ENCODE measurements around the gene NOL3.

GRCh38 chr16:67166110-67166547 is 4.2 kb upstream of the NOL3 start:
- TF ChIP-seq CTCF (IDR thresholded peaks at IDR 0.05) (no peak), OVOL2 (CRISPR knock-in tag; IDR thresholded peaks at IDR 0.05; ENCODE audit: borderline replicate concordance) (no peak), MYBL2 (CRISPR knock-in tag; IDR thresholded peaks at IDR 0.05) (no peak), ATF3 (CRISPR knock-in tag; conservative IDR thresholded peaks at IDR 0.05) (no peak), GTF2I (CRISPR knock-in tag; conservative IDR thresholded peaks at IDR 0.05) (no peak), CREM (CRISPR knock-in tag; IDR thresholded peaks at IDR 0.05) (no peak), TCF7 (CRISPR knock-in tag; IDR thresholded peaks at IDR 0.05; ENCODE audit: low read depth) (no peak), ESRRA (CRISPR knock-in tag; IDR thresholded peaks at IDR 0.05; ENCODE audit: borderline replicate concordance) (no peak), ATF2 (CRISPR knock-in tag; IDR thresholded peaks at IDR 0.05; ENCODE audit: borderline replicate concordance, low read depth) (no peak), JUN (CRISPR knock-in tag; IDR thresholded peaks at IDR 0.05) (no peak), FOXP1 (CRISPR knock-in tag; IDR thresholded peaks at IDR 0.05; ENCODE audit: borderline replicate concordance) (no peak), TP53 (CRISPR knock-in tag; IDR thresholded peaks at IDR 0.05) (no peak)
- TF ChIP-seq, protein P1, sequence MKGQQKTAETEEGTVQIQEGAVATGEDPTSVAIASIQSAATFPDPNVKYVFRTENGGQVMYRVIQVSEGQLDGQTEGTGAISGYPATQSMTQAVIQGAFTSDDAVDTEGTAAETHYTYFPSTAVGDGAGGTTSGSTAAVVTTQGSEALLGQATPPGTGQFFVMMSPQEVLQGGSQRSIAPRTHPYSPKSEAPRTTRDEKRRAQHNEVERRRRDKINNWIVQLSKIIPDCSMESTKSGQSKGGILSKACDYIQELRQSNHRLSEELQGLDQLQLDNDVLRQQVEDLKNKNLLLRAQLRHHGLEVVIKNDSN (CRISPR knock-in tag; IDR thresholded peaks at IDR 0.05): no peak
- TF ChIP-seq, protein P2, sequence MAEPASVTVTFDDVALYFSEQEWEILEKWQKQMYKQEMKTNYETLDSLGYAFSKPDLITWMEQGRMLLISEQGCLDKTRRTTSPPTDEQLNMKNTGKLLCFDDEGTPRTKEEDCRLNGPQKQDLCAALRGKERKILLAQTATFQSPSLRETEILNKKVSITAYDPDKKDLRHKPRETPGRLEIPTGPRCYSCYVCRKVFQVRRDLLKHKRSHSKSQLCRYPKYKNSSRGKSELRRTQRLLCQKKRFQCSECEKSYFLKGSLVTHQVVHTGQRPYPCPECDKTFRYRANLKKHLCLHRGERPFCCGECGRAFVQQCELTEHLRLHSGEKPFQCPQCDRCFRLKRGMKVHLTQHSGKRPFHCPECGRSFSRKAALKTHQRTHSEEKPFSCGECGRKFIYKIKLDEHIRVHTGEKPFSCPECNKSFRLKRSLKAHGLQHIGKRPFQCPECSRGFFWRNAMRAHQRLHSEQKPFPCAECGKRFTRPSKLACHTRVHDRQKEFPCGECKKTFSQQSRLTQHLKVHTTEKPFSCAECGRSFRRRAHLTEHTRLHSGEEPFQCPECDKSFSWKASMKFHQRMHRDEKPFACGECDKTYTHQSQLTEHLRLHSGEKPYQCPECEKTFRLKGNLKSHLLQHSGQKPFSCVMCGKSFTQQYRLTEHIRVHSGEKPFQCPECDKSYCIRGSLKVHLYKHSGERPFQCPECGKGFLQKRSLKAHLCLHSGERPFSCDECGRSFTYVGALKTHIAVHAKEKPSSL (CRISPR knock-in tag; conservative IDR thresholded peaks at IDR 0.05): no peak
